ENCODE data around the gene TACC2. TPM values are rescaled to one million over a fixed set of nuclear protein-coding genes. Genes with fewer than 3 reads are reported as not detected.
A peak's percentile ranks its signal among the peaks of the same experiment; 100 is the strongest.

TACC2 gene
- total and polyA plus RNA-seq, 8 donors, result 29.0 to 102 (median 52.9) TPM

- intact Hi-C loops (cut with DNase I; ENCODE audit: low total_unique reads), result no loop called here
- TF ChIP-seq POLR2AphosphoS5 (IDR thresholded peaks at IDR 0.05), result no peak
- H3K9me3 ChIP-seq, result no peaks in the 10 kb centered on the region
- 18 to 36% (median 25%) methylated on average over 7 of the region's 7 CpGs for WGBS, 5 donors
- no peak for DNase-seq
- no peaks in the 10 kb centered on the region for H3K27me3 ChIP-seq
- peak overlapping the region; percentile 88 to 92 (median 90) for H3K27ac ChIP-seq
- peaks cover 8 to 52% (median 30%) of the 10 kb centered on the region in 4 donors for H3K4me1 ChIP-seq
- H3K4me3 ChIP-seq, result peak overlapping the region; percentile 14 to 40 (median 23)
- no peaks in the 10 kb centered on the region for H3K36me3 ChIP-seq
Measured at GRCh38 chr10:122018491-122018890, 29.5 kb downstream of the TACC2 start.

DNA sequence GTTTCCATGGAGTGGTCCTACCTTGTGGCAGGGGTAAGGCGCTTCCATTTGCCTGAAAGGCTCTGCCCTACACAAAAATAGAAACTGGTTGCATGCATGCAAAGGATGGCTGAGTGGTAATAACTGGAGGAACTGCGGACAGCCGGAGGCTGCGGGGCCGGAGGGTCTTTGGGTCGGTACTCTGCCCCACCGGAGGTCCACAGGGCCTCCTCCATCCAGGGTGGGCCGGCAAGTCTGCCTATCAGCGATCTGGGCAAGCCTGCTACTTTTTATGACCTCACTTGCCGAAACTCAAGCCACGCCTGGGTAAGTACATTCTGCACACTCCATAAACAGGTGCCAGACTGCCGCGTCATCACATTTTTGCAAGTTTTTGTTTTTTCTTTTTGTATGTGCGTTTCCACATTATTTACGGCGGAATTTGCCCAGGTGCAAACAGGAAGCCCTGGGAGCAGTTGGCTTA lies 30.0 kb downstream of the TACC2 start:
- H3K4me1 ChIP-seq, result peaks cover 6 to 50% (median 27%) of the 10 kb centered on the region in 4 donors
- WGBS, 5 donors, result 25 to 55% (median 36%) methylated on average over 16 of the region's 16 CpGs
- H3K27ac ChIP-seq, result peak overlapping the region; percentile 88 to 92 (median 90)
- H3K9me3 ChIP-seq, result no peaks in the 10 kb centered on the region
- TF ChIP-seq POLR2AphosphoS5 (IDR thresholded peaks at IDR 0.05) (peak in 2 of 3 donors; percentile 51 to 65), CTCF (IDR thresholded peaks at IDR 0.05) (no peak), EP300 (IDR thresholded peaks at IDR 0.05) (no peak)
- no peaks in the 10 kb centered on the region for H3K36me3 ChIP-seq
- no peaks in the 10 kb centered on the region for H3K27me3 ChIP-seq
- H3K4me3 ChIP-seq, result peak overlapping the region; percentile 14 to 40 (median 23)
- intact Hi-C loops (cut with DNase I; ENCODE audit: low total_unique reads), result no loop called here
- DNase-seq, result peak; percentile 76 to 85

- Histone ChIP-seq H3K4me1 (peaks cover 4 to 50% (median 24%) of the 10 kb centered on the region in 4 donors), H3K36me3 (no peaks in the 10 kb centered on the region)
- 25 to 51% (median 36%) methylated on average over 22 to 24 of the region's 24 CpGs for WGBS, 5 donors
Measured at GRCh38 chr10:122019414-122019975, 30.5 kb downstream of the TACC2 start.

DNA sequence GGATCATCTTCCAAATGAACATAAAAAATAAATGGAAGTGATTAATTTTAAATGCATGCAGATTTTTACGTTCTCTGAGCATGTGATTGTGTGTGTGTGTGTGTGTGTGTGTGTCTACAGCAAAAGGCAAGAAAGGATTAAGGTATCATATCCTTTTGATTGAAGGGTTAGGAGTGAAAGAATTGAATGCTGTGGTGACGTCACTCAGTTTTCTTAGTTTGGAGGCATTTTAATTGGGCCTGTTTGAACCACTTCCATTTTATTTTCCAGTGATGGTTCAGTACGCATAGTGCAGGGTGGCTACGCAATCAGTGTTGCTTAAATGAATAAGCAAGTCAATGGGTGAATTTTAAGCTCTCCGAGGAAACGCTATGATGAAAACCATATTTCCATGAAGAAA lies 31.3 kb downstream of the TACC2 start:
- H3K27me3 ChIP-seq, result no peaks in the 10 kb centered on the region
- intact Hi-C loops (cut with DNase I; ENCODE audit: low total_unique reads), result no loop called here
- DNase-seq, result no peak

More at GRCh38 chr10:122019414-122019975, 30.5 kb downstream of the TACC2 start:
- H3K27ac ChIP-seq, result peak overlapping the region; percentile 88 to 92 (median 90)
- intact Hi-C loops (cut with DNase I; ENCODE audit: low total_unique reads), result no loop called here
- peak; percentile 86 to 87 for DNase-seq
- peak in 2 of 3 donors; percentile 66 to 89 for TF ChIP-seq POLR2AphosphoS5 (IDR thresholded peaks at IDR 0.05)
- no peak for TF ChIP-seq EP300 (IDR thresholded peaks at IDR 0.05)
- TF ChIP-seq POLR2A (IDR thresholded peaks at IDR 0.05), result peak in 2 of 4 donors; percentile 71 to 74
- TF ChIP-seq CTCF (IDR thresholded peaks at IDR 0.05), result no peak
- H3K27me3 ChIP-seq, result no peaks in the 10 kb centered on the region
- no peaks in the 10 kb centered on the region for H3K9me3 ChIP-seq
- H3K4me3 ChIP-seq, result peak overlapping the region; percentile 14 to 40 (median 23)

More for the DNA sequence above, 31.3 kb downstream of the TACC2 start:
- 65 to 76% (median 70%) methylated on average over 6 of the region's 6 CpGs for WGBS, 5 donors
- no peak for TF ChIP-seq POLR2A (IDR thresholded peaks at IDR 0.05)
- no peak for TF ChIP-seq EP300 (IDR thresholded peaks at IDR 0.05)
- no peak for TF ChIP-seq POLR2AphosphoS5 (IDR thresholded peaks at IDR 0.05)
- no peak for TF ChIP-seq CTCF (IDR thresholded peaks at IDR 0.05)
- H3K27ac ChIP-seq, result peak overlapping the region; percentile 66 to 92 (median 89)
- no peaks in the 10 kb centered on the region for H3K36me3 ChIP-seq
- H3K4me3 ChIP-seq, result peak overlapping the region in 2 of 4 donors; percentile 21 to 40
- H3K9me3 ChIP-seq, result no peaks in the 10 kb centered on the region
- peaks cover 0 to 44% (median 20%) of the 10 kb centered on the region in 4 donors for H3K4me1 ChIP-seq
